A673 (cell line): ENCODE data around the gene HIRIP3. TPM values are rescaled to one million over a fixed set of nuclear protein-coding genes. Genes with fewer than 3 reads are reported as not detected.

Experiments used
- BruUV-seq: library from RNA; stranded (reverse); fragments of 400-500 nt; replicated peaks from 2 replicates; lab custom pipeline; 2021; lab: Mats Ljungman, UMichigan
- CTCF ChIA-PET: fragments of 300-600 bp; sonication (Branson Sonifier 250); formaldehyde crosslinking; loops from one replicate; lab custom pipeline; 2022; ENCODE audit warnings: antibody characterized with exemption; lab: Charles Lee
- POLR2A ChIA-PET: fragments of 300-600 bp; sonication (Branson Sonifier 250); formaldehyde crosslinking; loops from one replicate; lab custom pipeline; 2022; ENCODE audit warnings: antibody characterized with exemption; ENCODE audit not compliant: low non-redundant PET; lab: Charles Lee
- DNase-seq: peaks from one replicate; pipeline ENCODE4 v3.0.0-alpha.2; 2015; ENCODE audit warnings: low spot score
- H3K27ac ChIP-seq: fragments of 200-600 bp; sonication (generic); 2 replicates; pipeline ENCODE4 v1.5.1; 2016; ENCODE audit warnings: mixed run types, low read depth, mild to moderate bottlenecking, mixed read lengths, antibody characterized with exemption, low read length; ENCODE audit not compliant: poor library complexity, severe bottlenecking
- H3K27me3 ChIP-seq: fragments of 200-600 bp; sonication (generic); replicated peaks from 2 replicates; pipeline ENCODE4 v1.6.1; 2017; ENCODE audit warnings: mixed run types, low read depth, mild to moderate bottlenecking, mixed read lengths, antibody characterized with exemption, low read length; ENCODE audit not compliant: insufficient read depth, poor library complexity
- H3K36me3 ChIP-seq: fragments of 200-600 bp; sonication (generic); 2 replicates; pipeline ENCODE4 v1.6.1; 2016; ENCODE audit warnings: mixed run types, mild to moderate bottlenecking, mixed read lengths, antibody characterized with exemption, low read length; ENCODE audit not compliant: insufficient read depth, poor library complexity, severe bottlenecking
- H3K4me1 ChIP-seq: fragments of 200-600 bp; sonication (generic); 2 replicates; pipeline ENCODE4 v1.6.1; 2017; ENCODE audit warnings: mixed run types, mild to moderate bottlenecking, mixed read lengths, antibody characterized with exemption, low read length; ENCODE audit not compliant: insufficient read depth, poor library complexity, severe bottlenecking
- H3K4me3 ChIP-seq: fragments of 200-600 bp; sonication (generic); 2 replicates; pipeline ENCODE4 v1.5.1; 2016; ENCODE audit warnings: low read depth, mixed run types, mild to moderate bottlenecking, mixed read lengths, low read length; ENCODE audit not compliant: poor library complexity, severe bottlenecking
- H3K9me3 ChIP-seq: fragments of 200-600 bp; sonication (generic); 2 replicates; pipeline ENCODE4 v1.6.1; 2016; ENCODE audit warnings: mixed run types, low read depth, mild to moderate bottlenecking, mixed read lengths, antibody characterized with exemption, low read length; ENCODE audit not compliant: poor library complexity, severe bottlenecking
- EZH2 ChIP-seq: fragments of 200-600 bp; sonication (generic); IDR thresholded peaks from 2 replicates; pipeline ENCODE4 v1.6.1; 2017; ENCODE audit warnings: borderline replicate concordance, low read depth, mild to moderate bottlenecking, mixed read lengths, antibody characterized with exemption, low read length; ENCODE audit not compliant: poor library complexity, severe bottlenecking
- intact Hi-C: fragments of 100-400 bp; cut with micrococcal nuclease; formaldehyde crosslinking; loops from one replicate; pipeline ENCODE4 v1.10.0; 2022; ENCODE audit not compliant: unreplicated experiment
- total RNA-seq: library from RNA; stranded (reverse); gene quantifications from 2 replicates; pipeline ENCODE4 v1.2.3, GENCODE V29; 2021
- TF ChIP-seq, protein P1 (sequence below): fragments of 300-800, 200-600 bp; sonication (generic); conservative IDR thresholded peaks from 2 replicates; pipeline ENCODE4 v1.5.1; 2017; ENCODE audit warnings: low read depth, mild to moderate bottlenecking, antibody characterized with exemption, low read length, moderate library complexity, mixed read lengths

Gene HIRIP3
- total RNA-seq, 1 experiment from 2014 or later: 29.7 TPM

DNA sequence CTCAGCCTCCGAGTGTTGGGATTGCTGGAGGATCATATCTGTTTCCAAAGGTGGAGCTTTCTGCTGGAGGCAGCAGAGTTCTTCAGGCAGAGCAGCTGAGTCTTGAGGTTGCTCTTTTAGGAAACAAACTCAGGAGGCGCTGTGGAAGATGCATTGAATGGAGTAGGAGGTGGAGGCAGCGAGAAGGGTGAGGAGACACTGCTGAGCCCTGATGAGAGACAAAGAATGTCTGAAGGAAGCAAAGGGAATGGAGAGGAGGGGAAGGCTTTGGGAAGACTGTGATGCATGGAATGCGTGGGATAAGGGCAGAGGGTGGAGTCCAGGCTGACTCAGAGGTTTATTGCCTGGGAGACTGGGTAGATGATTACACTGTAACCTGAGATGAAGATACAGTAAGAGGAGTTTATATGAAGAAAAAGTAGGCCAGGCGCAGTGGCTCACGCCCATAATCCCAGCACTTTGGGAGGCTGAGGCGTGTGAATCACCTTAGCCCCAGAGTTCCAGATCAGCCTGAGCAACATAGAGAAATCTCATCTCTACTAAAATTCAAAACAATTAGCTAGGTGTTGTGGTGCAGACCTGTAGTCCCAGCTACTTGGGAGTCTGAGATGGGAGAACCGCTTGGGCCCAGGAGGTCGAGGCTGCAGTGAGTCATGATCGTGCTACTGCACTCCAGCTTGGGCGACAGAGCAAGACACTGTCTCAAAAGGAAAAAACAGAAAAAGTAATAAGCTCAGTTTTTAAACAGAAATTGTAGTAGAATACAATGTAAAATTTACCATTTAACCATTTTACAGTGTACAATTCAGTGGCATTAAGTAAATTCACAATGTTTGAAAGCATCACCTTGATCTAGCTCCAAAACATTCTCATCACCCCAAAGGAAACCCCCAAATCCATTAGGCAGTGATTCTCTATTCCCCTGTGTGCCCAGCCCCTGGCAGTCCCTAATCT, 51.3 kb downstream of the HIRIP3 start:
- H3K9me3 ChIP-seq: no peaks in the 10 kb centered on the region
- H3K4me3 ChIP-seq: no peak overlapping the region
- no TSS peak for BruUV-seq
- TF ChIP-seq, protein P1, sequence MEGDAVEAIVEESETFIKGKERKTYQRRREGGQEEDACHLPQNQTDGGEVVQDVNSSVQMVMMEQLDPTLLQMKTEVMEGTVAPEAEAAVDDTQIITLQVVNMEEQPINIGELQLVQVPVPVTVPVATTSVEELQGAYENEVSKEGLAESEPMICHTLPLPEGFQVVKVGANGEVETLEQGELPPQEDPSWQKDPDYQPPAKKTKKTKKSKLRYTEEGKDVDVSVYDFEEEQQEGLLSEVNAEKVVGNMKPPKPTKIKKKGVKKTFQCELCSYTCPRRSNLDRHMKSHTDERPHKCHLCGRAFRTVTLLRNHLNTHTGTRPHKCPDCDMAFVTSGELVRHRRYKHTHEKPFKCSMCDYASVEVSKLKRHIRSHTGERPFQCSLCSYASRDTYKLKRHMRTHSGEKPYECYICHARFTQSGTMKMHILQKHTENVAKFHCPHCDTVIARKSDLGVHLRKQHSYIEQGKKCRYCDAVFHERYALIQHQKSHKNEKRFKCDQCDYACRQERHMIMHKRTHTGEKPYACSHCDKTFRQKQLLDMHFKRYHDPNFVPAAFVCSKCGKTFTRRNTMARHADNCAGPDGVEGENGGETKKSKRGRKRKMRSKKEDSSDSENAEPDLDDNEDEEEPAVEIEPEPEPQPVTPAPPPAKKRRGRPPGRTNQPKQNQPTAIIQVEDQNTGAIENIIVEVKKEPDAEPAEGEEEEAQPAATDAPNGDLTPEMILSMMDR: peak; percentile 44
- no peak for TF ChIP-seq EZH2
- H3K27ac ChIP-seq: no peak overlapping the region
- CTCF ChIA-PET: no interaction called here
- H3K27me3 ChIP-seq: no peaks in the 10 kb centered on the region
- DNase-seq: peak; percentile 80
- POLR2A ChIA-PET: no interaction called here
- intact Hi-C loops: no loop called here
- H3K4me1 ChIP-seq: peaks cover 12% of the 10 kb centered on the region
- H3K36me3 ChIP-seq: no peaks in the 10 kb centered on the region

Other genes starting within 250 kb of the HIRIP3 start
- gene C16orf54, start 249.6 kb downstream of the HIRIP3 start, total RNA-seq: not detected in 2 replicates
- not detected in 2 replicates for gene ZG16, start 217.4 kb downstream of the HIRIP3 start, total RNA-seq
- gene KIF22, start 204.9 kb downstream of the HIRIP3 start, total RNA-seq: 171 and 186 TPM in 2 replicates
- 457 and 516 TPM in 2 replicates for gene MAZ, start 189.1 kb downstream of the HIRIP3 start, total RNA-seq
- gene PRRT2, start 183.4 kb downstream of the HIRIP3 start, total RNA-seq: 9.0 TPM in 2 replicates
- gene PAGR1, start 179.5 kb downstream of the HIRIP3 start, total RNA-seq: 47.4 and 50.0 TPM in 2 replicates
- 5.6 and 7.1 TPM in 2 replicates for gene MVP, start 175.2 kb downstream of the HIRIP3 start, total RNA-seq
- 51.7 and 55.6 TPM in 2 replicates for gene CDIPT, start 132.4 kb downstream of the HIRIP3 start, total RNA-seq
- gene SEZ6L2, start 96.1 kb downstream of the HIRIP3 start, total RNA-seq: 7.0 and 9.1 TPM in 2 replicates
- gene ASPHD1, start 95.1 kb downstream of the HIRIP3 start, total RNA-seq: 2.0 and 2.5 TPM in 2 replicates
- 32.4 and 33.3 TPM in 2 replicates for gene KCTD13, start 69.4 kb downstream of the HIRIP3 start, total RNA-seq
- 48.3 and 52.7 TPM in 2 replicates for gene TMEM219, start 33.5 kb downstream of the HIRIP3 start, total RNA-seq
- gene TAOK2, start 21.7 kb downstream of the HIRIP3 start, total RNA-seq: 49.9 and 50.2 TPM in 2 replicates
- gene INO80E, start 624 bp upstream of the HIRIP3 start, total RNA-seq: 115 and 120 TPM in 2 replicates
- gene DOC2A, start 15.4 kb upstream of the HIRIP3 start, total RNA-seq: 3.2 and 5.4 TPM in 2 replicates
- gene C16orf92, start 27.6 kb upstream of the HIRIP3 start, total RNA-seq: not detected in 2 replicates
- gene TLCD3B, start 35.7 kb upstream of the HIRIP3 start, total RNA-seq: 1.9 and 2.6 TPM in 2 replicates
- gene ALDOA, start 70.1 kb upstream of the HIRIP3 start, total RNA-seq: 1,552 and 1,729 TPM in 2 replicates
- 122 and 127 TPM in 2 replicates for gene PPP4C, start 80.4 kb upstream of the HIRIP3 start, total RNA-seq
- 0.49 and 0.85 TPM in 2 replicates for gene TBX6, start 96.3 kb upstream of the HIRIP3 start, total RNA-seq
- gene YPEL3, start 100.6 kb upstream of the HIRIP3 start, total RNA-seq: 4.7 and 9.1 TPM in 2 replicates
- 2.5 and 4.4 TPM in 2 replicates for gene GDPD3, start 117.9 kb upstream of the HIRIP3 start, total RNA-seq
- gene MAPK3, start 127.6 kb upstream of the HIRIP3 start, total RNA-seq: 59.5 and 74.6 TPM in 2 replicates
- 4.6 and 7.0 TPM in 2 replicates for gene CORO1A, start 188.0 kb upstream of the HIRIP3 start, total RNA-seq
- 180 and 225 TPM in 2 replicates for gene BOLA2B, start 198.0 kb upstream of the HIRIP3 start, total RNA-seq
- 15.5 and 20.0 TPM in 2 replicates for gene SLX1A, start 198.3 kb upstream of the HIRIP3 start, total RNA-seq
- gene SULT1A3, start 203.6 kb upstream of the HIRIP3 start, total RNA-seq: 14.1 and 21.2 TPM in 2 replicates